HG03280 (cell line): ENCODE measurements around the gene HDAC4.

Experiments used
- ATAC-seq: cut with Tn5 transposase; IDR thresholded peaks from one replicate; pipeline ENCODE4 v1.9.1; 2021; ENCODE audit warnings: mild to moderate bottlenecking, moderate library complexity; ENCODE audit not compliant: unreplicated experiment

The HDAC4 gene

GRCh38 chr2:239370876-239371725 is 29.7 kb downstream of the HDAC4 start:
- ATAC-seq, result no peak

DNA sequence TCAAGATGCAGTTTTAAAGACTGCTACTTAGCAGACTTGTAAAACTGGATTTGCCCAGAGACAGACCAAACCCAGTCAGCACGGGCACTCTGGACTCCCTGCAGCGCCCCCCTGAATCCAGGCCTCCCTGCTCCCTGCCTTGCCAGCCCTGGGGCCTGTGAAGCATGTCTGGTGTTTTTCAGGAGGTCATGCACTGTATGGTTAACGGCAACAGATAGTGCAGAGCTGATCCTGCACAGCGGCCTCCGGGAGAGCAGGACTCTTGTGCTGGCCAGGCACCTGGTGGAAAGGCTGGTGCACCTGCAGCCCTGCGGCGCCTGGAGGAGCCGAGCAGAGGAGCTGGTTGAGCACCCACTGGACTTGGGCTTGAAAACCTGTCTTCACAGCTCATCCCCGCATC is 30.4 kb downstream of the HDAC4 start:
- ATAC-seq, result no peak

DNA sequence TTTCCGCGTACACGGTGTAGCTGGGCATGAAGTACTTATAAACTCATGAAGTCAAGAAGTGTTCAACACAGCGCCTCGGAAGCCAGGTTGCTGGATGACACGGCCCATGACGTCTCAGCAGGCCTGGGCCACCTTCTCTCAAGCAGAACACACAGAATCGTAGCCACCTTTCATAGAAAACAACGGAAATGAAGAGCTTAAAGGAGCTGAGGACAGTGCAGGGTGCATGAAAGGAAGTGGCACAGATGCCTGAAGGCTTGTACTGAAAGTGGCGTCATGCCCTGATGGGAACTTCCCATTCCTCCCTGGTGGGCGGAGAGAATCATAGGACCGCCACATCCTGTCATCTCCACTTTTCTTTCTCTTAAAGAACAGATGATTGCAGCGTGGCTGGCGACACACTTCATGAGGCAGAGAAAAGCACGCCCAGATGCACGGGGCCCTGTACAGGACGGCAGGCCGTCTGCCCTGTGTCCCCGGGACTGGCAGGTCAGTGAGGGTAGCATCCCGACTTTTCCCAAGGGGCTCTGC is 31.1 kb downstream of the HDAC4 start:
- peak; percentile 64 for ATAC-seq

- ATAC-seq, result no peak
Measured at GRCh38 chr2:239368906-239369552, 31.8 kb downstream of the HDAC4 start.

DNA sequence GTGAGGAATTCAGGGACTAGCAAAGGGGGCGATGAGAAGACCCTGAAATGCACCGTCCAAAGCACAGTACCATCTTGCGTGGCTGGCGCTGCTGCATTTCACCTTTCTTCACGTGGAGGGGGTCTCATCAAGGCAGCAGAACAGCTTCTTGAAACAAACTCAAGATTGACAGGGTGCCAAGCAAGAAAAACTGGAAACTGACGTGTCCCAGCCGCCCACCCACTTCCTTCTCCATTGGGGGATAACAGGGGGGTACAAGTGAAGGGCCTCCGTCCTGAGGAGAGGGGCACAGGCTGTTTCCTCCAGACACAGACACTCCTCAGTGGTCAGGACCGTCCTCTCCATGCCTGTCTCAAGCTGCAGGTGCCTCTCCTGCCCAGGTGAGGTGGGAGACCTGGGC is 32.5 kb downstream of the HDAC4 start:
- ATAC-seq, result no peak

- ATAC-seq, result no peak
Measured at GRCh38 chr2:239366740-239367139, 34.1 kb downstream of the HDAC4 start.

DNA sequence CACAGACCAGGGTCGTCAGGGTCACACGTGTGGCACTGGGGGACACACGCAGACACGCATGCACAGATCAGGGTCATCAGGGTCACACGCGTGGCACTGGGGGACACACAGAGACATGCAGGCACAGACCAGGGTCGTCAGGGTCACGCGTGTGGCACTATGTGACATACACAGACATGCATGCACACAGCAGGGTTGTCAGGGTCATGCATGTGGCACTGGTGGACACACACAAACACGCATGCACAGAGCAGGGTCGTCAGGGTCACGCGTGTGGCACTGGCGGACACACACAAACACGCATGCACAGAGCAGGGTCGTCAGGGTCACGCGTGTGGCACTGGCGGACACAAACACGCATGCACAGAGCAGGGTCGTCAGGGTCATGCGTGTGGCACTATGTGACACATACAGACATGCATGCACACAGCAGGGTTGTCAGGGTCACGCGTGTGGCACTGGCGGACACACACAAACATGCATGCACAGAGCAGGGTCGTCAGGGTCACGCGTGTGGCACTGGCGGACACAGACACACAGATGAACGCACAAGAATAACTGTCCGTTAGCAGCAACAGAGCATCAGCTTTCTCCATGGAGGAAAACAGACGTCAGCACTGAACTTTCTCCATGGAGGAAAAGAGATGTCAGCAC is 34.9 kb downstream of the HDAC4 start:
- ATAC-seq, result no peak

DNA sequence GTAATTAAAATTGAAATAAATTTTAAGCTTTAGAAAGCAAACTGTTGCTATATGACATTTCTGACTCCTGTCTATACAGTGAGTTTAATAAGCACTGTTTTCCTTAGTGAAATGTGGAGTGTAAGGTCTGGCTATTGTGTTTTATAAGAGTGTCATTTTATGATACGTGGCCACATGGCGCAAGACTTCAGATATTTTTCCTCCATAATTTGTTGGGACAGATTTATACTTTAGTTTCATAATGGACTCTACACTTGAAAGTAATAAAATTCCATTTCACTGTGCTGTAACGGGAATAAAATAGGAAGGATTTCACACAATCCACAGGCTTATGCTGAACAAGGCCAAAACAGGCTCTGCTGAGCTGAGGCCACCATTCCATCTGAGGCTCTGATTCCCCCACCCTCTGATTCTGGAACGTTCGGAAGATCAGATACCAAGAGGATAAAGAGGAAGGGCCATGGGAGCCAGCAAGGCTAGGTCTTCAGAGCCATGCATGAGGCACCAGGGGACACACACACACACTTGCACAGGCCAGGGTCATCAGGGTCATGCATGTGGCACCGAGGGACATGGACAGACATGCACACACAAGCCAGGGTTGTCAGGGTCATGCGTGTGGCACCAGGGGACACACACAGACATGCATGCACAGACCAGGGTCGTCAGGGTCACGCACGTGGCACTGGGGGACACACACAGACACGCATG is 35.6 kb downstream of the HDAC4 start:
- ATAC-seq, result no peak

DNA sequence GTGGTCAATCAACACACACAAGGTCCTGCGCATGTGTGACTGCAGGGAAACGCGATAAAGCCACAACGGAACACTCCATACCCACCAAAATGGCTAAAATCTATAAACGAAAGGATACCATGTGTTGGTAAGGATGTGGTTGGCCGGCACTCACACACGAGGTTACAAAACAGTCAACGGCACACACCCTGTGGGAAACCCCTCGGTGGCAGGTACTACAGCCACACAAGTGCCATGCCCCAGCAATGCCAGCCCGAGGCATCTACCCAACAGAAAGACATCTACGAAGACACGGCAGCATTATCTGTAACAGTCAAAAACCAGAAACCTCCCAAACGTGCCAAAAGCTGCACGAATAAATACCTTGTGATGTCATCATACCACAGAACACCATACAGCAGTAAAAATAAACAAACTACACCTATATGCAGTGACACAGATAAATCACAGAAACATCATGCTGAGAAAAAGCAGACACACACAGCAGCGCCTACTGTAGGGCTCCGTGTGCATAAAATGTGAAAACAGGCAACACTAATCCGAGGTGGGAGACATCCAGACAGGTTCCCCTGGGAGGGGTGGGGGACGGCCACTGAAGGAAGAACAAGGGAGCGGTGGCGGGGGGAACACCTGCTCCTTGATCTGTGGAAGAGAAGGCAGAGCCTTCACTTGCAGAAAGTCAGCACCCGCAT is 36.7 kb downstream of the HDAC4 start:
- ATAC-seq, result no peak

GRCh38 chr2:239362507-239362906 is 38.3 kb downstream of the HDAC4 start:
- no peak for ATAC-seq

DNA sequence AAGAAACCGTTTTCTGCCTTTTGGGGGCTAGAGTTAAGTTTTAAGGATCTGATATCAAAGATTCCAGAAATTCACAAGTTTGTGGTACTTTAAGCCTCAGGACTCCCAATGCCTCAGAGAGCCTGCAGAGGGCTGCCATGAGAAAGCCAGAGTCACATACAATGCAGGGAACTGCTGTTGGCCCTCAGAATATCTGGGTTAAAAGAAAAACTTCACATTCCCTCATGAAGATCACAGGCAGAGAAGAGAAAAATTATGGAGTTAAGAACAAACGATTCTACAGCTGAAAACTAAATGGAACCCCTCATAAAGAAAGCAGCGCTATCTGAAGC is 39.5 kb downstream of the HDAC4 start:
- ATAC-seq, result no peak

- ATAC-seq, result no peak
Measured at GRCh38 chr2:239360421-239361310, 40.2 kb downstream of the HDAC4 start.

DNA sequence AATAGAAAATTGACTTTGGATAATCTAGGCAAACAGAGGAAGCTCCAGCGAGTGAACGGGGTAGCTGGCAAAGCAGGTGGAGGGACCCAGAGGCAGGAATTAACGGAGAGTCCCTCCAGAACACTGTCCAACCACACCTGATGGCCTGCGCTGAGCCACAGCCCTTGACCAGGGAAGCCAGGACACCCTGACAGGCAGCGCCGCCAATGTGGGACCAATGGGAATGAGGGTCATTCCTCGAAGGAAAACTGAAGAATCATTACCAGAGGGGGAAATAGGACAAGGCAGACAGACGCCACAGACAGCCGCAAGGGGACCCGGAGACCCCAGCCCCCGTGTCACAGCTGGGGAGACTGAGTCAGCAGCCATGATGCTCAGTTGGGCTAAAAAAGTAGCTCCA is 40.8 kb downstream of the HDAC4 start:
- ATAC-seq, result no peak

DNA sequence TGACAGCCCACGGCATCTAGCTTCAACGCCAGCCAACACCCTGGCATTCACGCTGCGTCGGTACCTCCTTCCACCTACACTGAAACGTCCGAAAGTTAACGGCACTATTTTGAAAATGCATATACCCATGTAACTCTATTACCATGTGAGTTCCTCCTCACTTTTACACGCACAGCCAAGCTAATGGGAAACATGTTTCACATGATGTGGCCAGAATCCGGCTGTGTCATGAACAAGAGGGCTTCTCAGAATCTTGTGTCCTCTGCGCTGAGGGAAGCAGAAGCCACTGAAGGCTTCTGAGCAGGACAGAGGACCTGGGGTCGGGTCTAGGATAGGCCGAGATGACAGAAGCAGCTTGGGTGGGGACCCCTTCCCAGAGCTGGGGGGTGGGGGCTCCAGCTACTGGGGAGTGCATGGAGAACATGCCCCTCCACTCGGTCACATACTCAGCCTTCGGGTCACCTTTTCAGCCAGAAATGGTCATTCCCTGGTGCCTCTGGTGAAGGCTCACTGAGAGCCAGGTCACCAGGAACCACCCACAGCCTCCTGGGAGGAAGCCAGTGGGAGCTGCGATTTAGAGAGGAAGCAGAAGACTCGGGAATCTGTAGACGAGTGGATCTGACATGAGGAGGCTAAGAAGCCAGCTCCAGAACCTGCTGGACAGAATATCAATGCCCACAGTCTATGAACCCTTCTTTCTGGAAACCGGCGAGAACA is 41.5 kb downstream of the HDAC4 start:
- no peak for ATAC-seq

DNA sequence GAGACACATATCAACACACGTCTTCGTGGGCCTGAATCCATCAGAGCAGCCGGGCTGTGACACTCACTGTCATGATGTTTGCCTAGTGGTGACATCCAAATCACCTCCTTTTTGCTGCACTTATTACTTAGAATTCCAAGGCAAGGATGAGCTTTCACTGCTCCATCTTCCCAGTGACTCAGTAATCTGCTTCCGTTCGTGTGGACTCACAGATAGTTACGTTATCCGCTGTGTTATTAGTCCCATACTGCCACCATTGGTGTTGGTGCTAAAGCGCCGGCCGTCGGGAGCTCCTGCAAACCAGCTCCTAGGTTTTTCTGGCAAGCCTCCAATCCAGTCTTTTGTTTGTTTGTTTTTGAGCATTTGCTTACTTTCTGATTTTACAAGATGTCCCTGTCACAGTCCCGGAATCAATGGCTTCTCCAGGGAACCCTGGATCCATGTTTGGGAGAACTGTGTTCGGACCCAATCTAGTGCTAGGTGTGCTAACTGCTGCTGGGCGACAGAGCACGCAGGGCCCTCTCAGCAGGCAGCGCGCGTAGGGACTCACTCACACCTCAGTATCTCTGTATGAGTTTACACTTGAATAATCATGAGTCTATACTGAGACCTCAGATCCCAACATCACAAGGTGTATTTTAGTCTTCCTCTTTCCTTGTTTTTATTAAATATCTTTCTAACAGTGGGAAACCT is 42.6 kb downstream of the HDAC4 start:
- ATAC-seq, result no peak

DNA sequence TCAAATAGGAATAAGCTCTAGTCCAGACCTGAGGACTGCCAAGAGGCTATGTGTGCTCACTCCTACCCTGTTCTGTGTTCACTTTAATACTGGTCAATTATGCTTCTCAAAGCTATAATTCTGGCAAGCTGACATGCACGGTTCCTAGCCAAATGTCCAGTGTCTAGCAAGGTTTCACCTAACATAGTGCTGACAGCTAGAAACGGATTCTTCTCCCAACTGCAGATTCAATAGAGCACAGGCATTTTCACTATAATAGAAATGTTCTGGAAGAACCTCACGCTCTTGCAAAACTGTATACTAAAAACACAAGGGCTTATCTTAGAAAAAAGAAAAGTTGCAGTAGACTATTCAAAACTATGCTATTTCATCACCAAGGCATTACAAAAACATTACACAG is 45.1 kb downstream of the HDAC4 start:
- ATAC-seq, result no peak

DNA sequence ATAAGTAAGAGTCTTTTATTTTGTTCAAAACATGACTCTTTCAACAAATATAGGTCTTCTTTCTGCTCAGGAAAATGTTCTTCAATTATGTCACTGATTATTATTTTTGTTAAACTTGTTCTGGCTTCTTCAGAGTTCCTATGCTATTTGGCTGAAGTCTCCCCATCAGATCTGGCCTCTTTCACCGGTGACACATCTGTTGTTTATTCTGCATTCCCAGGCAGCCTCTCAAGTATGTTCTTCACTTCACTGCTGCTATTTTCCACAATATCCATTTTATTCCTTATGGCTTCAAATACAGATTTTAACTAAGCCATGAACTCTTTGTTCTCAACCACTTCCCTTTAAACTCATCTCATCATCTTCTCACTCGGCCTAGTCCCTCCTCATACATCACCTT is 45.7 kb downstream of the HDAC4 start:
- no peak for ATAC-seq

DNA sequence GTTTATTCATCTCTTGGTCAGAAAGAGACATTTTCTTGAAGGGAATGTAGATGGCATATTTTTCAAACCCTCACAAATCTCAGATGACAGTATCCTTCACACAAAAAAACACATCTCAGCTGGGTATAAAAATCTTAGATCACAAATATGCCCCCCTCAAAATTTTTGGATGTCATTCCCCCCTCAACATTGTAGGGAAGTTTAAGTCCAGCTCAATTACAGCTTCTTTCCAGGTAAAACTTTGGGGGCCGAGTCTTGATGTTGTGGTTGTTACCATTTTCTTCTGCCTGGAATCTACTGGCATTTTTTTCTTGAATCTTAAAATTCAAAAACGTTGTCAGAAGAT is 46.1 kb downstream of the HDAC4 start:
- ATAC-seq, result no peak
